ENCODE measurements around the gene CFL1. TPM values are rescaled to one million over a fixed set of nuclear protein-coding genes. Genes with fewer than 3 reads are reported as not detected.
"Not testable (repeated sequence)": the region's sequence is repeated elsewhere in the genome, so short reads cannot be mapped to it uniquely, and the experiment has no call there.

The CFL1 gene
- total RNA-seq, 1 experiment from 2014 or later = 1,867 TPM

GRCh38 chr11:65842144-65842543, 15.8 kb downstream of the CFL1 start:
- no peak for DNase-seq (ENCODE audit: low read depth)

GRCh38 chr11:65834202-65834601, 23.8 kb downstream of the CFL1 start:
- DNase-seq (ENCODE audit: low read depth) = no peak

DNA sequence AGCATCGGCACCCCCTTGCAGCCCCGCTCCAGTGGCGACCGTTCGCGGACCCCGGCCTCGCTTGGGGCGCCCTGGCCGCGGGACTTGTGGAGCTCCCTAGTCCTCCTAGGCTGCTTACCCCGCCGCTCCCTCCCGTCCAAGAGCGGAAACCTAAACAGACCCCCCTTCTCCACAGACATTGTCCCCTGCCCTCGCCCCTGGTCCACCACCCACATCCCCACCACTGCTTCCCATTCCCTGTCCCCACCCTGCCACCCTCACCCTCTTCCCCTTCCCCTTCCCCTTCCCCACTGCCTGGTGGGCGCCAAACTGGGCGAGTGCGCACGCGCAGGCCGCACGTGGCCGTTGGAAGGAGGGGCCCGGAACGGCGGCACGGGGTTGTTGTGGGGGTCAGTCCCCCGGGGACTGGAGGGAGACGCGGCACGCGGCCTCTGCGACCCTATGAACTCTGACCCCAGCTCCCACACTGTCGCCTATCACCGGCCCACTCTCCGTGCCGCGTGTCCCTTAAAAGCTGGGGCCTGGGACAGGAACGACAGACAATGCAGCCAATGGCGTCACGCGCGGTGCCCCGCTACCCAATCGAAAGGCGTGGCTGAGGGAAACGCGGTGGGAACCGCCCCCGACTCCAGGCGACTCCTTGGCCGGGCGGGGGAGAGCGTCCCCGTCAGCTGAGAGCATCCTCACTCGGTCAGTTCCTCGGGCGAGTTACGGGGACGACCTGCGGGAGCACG, 24.5 kb downstream of the CFL1 start, which contains the start of gene SNX32:
SNX32 (plus strand) TSS at position 667 of the 734 bp plus-strand sequence. CDS start 103 bp downstream, outside the sequence.
- peak; percentile 81 for DNase-seq (ENCODE audit: low read depth)

GRCh38 chr11:65832231-65832630, 25.7 kb downstream of the CFL1 start:
- not testable (repeated sequence) for DNase-seq (ENCODE audit: low read depth)

GRCh38 chr11:65829459-65829858, 28.5 kb downstream of the CFL1 start:
- DNase-seq (ENCODE audit: low read depth) = no peak

DNA sequence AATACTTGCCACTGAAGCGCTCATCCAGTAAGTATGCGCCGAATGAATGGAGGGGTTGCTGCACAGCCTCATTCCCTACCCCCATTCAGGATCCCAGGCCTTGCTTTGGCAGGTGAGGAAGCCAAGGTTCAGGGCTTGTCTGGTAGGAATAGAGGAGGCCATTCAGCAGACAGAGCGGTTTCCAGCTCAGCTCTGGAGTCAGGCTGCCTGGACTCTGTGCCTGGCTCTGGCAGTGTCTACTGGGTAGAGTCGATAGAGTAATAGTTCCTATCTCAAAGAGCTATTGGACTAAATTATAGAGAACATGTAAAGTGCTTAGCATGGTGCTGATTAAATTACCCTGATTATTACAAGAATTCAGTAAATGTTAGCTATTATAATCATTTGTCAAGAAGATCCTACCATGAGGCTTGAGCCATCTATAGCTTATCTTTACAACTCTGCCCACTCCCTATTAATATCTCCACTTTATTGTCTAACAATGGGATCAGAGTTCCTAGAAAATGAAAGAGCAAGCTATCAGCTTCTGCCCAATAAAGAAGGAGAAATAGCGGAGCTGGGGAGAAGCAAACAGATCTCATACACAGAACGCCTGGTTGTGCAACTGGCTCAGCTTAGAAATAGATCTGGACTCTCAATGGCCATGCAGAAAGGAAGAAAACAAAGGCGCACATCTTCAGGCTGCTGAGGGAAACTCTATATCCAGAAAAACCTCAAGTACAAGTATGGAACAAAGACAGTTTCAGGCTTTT, 30.8 kb downstream of the CFL1 start:
- DNase-seq (ENCODE audit: low read depth) = no peak

DNA sequence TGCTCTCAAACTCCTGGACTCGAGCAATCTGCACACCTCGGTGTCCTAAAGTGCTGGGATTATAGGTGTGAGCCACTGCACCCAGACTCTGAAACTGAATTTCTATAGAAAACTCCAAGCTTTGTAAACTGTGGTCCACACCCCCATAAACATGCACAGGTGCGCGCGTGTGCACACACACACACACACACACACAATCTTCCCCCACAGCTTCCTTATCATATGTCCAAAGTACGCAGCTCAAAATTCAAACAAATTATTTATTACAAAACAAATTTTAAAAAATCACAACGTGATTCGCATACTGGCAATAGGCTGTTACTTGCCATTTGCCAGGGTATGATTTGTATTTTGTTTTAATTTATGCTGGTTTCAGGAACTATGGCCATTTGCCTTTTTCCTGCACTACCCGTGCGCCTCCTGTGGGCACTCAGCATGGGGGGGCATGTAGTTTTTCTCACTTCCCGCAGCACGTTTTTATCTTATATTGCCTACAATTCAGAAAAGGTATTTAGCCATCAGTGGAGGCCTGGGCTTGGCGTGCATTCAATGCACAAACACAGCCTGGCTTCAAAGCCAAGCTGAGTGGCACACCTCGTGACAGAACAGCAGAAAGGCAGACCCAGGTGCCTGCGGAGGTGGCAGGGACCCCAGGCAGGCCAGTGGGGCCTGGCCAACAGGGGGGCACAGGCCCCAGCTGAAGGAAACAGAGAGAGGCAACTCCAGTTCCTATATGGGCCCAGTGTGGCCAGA, 35.0 kb downstream of the CFL1 start:
- DNase-seq (ENCODE audit: low read depth) = no peak

DNA sequence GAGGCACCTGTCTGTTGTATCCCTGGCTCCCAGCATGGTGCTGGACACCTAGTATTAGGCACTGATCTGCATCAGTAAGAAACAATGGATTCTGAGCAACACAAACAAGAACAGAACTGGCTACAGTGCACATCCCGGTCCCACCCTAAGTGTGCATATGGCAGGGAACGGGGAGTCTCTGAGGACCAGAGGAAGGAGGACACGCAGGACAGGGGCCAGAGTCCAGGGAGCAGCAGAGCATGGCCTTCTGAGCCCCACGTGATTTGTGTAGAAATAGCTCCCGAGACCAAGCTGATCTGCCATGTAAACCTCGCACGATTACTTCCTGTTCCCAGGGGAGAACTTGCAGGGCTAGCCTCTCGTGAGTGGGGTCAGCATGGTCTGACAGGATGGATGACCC, 36.9 kb downstream of the CFL1 start:
- no peak for DNase-seq (ENCODE audit: low read depth)

GRCh38 chr11:65817835-65818680, 39.9 kb downstream of the CFL1 start:
- DNase-seq (ENCODE audit: low read depth) = peak; percentile 76

DNA sequence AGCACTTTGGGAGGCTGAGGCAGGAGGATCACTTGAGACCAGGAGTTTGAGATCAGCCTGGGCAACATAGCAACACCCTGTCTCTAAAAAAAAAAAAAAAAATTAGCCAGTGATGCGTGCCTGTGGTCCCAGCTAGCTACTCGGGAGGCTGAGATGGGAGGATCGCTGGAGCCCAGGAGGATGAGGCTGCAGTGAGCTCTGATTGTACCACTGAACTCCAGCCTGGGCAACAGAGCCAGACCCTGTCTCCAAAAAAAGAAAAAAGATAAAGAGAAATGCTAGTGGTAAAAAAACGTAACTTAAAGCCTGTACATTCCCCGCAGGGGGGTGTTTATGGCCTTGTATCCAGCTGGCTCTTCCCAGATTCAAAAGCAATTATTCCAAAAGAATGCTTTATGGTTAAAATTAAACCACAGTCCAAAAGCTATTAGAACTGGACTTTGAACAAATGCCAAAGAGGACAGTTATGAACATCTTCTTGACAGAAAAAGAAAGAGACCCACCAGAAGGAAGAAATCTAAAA, 40.6 kb downstream of the CFL1 start:
- DNase-seq (ENCODE audit: low read depth) = no peak

- no peak for DNase-seq (ENCODE audit: low read depth)
Observed at GRCh38 chr11:65816696-65817095, 41.3 kb downstream of the CFL1 start.

GRCh38 chr11:65814986-65815565, 42.9 kb downstream of the CFL1 start:
- DNase-seq (ENCODE audit: low read depth) = no peak

GRCh38 chr11:65814131-65814985, 43.6 kb downstream of the CFL1 start:
- DNase-seq (ENCODE audit: low read depth) = no peak

DNA sequence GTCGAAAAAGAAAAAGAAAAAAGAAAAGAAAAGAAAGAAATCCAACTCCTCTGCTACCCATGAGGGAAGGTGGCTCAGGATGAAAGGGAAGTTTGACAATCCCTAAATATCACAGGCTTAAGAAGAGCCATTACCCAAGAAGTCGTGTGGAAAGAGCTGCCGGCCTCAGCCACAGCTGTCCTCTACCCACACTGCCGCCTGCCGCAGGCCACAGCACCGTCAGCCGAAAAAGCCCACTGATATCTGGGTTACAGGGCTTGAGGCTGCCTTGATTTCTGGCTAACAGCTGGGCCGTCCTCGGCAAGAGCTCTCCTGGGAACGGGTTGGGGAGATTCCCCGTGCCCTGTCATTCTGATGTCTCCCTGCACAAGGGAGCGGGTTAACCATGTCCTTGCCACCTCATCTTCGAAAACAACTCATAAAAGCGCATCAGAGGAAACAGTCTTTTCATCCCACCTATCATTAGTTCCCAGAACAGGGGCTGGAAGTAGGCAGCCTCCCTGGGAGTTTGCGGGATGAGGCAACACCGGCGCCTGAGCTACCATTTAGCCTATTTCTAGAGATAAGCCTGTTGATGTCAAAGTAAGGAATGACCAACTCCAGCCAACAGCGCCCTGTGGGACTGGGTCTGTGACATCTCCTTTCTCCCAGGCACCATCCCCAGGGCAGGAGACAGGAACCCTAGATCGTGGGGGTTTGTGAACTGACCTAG, 46.1 kb downstream of the CFL1 start:
- peak; percentile 76 for DNase-seq (ENCODE audit: low read depth)

DNA sequence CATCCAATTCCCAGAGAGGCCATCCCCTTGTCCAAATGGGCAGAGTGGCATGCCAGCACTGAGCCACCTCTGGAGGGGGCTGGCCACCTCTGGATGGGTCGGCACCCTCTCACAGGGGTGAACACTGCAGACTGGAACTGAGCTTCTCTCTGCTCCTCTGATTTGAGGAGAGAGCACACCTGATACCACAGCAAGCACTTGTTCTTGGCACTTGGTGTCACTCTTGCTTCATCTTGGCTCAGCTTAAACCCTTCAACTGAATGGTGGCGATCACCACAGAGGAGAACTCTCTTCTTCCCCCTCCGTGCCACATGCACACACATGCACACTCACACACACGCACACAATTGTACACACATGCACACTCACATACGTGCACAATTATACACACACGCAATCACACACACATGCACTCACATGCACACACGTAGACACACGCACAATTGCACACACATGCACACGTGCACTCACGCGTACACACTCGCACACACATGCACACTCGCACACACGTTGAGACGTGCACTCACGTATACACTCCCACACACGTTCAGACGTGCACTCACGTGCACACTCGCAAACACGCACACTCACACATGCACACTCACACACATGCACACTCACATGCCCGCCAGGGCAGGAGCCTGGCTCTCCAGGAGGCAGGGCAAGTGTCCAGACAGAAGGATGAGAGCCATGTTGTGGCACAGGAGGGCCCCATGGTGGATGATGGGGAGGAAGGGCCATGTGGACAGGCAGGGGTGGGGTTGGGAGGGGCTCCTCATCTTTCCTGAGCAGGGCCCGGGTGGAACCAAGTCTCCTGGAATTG, 47.7 kb downstream of the CFL1 start:
- no peak for DNase-seq (ENCODE audit: low read depth)

- DNase-seq (ENCODE audit: low read depth) = no peak
Observed at GRCh38 chr11:65809496-65809895, 48.5 kb downstream of the CFL1 start.

- DNase-seq (ENCODE audit: low read depth) = no peak
Observed at GRCh38 chr11:65808744-65809341, 49.1 kb downstream of the CFL1 start.

- DNase-seq (ENCODE audit: low read depth) = no peak
Observed at GRCh38 chr11:65806979-65807378, 51.0 kb downstream of the CFL1 start.

All from LHCN-M2 (cell line).